Liver (tissue), 3 donors: ENCODE measurements around the gene B4GALT6.

Experiments
- CTCF ChIP-seq: fragments of 150-350 bp; IDR thresholded peaks from 2 replicates; pipeline ENCODE4 v1.5.1; 2017; ENCODE audit warnings: improper control_type of control experiment, low read depth, low read length; ENCODE audit not compliant: missing input control
- GABPA ChIP-seq, 2 donors: IDR thresholded peaks in 1 of 2; conservative IDR thresholded peaks in 1 of 2; 2 replicates each; pipeline ENCODE4 v1.6.1; 2016; ENCODE audit warnings: antibody characterized with exemption in 2 of 2, mild to moderate bottlenecking in 1 of 2, moderate library complexity in 1 of 2
- MAX ChIP-seq: IDR thresholded peaks from 2 replicates; pipeline ENCODE4 v1.6.1; 2016; ENCODE audit warnings: antibody characterized with exemption
- RAD21 ChIP-seq, 2 donors: IDR thresholded peaks; 2 replicates each; pipeline ENCODE4 v1.6.1; 2016; ENCODE audit warnings: antibody characterized with exemption in 2 of 2, mild to moderate bottlenecking in 2 of 2
- TAF1 ChIP-seq: conservative IDR thresholded peaks from 2 replicates; pipeline ENCODE4 v1.6.1; 2016; ENCODE audit warnings: antibody characterized with exemption, mild to moderate bottlenecking
- YY1 ChIP-seq: IDR thresholded peaks from 2 replicates; pipeline ENCODE4 v1.6.1; 2016; ENCODE audit warnings: antibody characterized with exemption, mild to moderate bottlenecking
- donor health status: healthy.
- donor health status: healthy.

GRCh38 chr18:31616586-31616985, 67.8 kb downstream of the B4GALT6 start:
- TF ChIP-seq CTCF: no peak
- TF ChIP-seq MAX: no peak
- no peak for TF ChIP-seq GABPA (IDR thresholded peaks at IDR 0.05 in 1 of 2, conservative IDR thresholded peaks at IDR 0.05 in 1 of 2)
- TF ChIP-seq YY1: no peak
- TF ChIP-seq TAF1: no peak
- no peak for TF ChIP-seq RAD21 (IDR thresholded peaks at IDR 0.05)
